Effector CD8-positive, alpha-beta T cell (primary cell): Measurements from ENCODE around the gene ZKSCAN1.
"Not testable (repeated sequence)": the region's sequence is repeated elsewhere in the genome, so short reads cannot be mapped to it uniquely, and the experiment has no call there.

Experiments used
- DNase-seq: peaks from one replicate; lab custom pipeline; 2025; lab: John Stamatoyannopoulos, UW
- total RNA-seq, 4 experiments: gene quantifications; one replicate each; lab custom pipeline; 2026; lab: John Stamatoyannopoulos, UW

The ZKSCAN1 gene
- total RNA-seq, result 115 to 203 (median 181) reads per million in 4 experiments

- peak; percentile 76 for DNase-seq
These were observed at the start of gene ZKSCAN1 for GRCh38 chr7:100015232-100016214. TSS of gene ZKSCAN1 (plus strand) at chr7:100015596. CDS start at chr7:100023507, 7,911 bp downstream.

GRCh38 chr7:99969298-99969697 lies 46.1 kb upstream of the ZKSCAN1 start:
- DNase-seq, result no peak

GRCh38 chr7:99969813-99970212 lies 45.6 kb upstream of the ZKSCAN1 start:
- not testable (repeated sequence) for DNase-seq

GRCh38 chr7:99971242-99971641 lies 44.2 kb upstream of the ZKSCAN1 start:
- DNase-seq, result no peak

GRCh38 chr7:99973817-99974216 lies 41.6 kb upstream of the ZKSCAN1 start:
- not testable (repeated sequence) for DNase-seq

- no peak for DNase-seq
These were observed 40.7 kb upstream of the ZKSCAN1 start for GRCh38 chr7:99974681-99975080.

- no peak for DNase-seq
These were observed 39.4 kb upstream of the ZKSCAN1 start, which contains the start of gene AZGP1 for GRCh38 chr7:99975782-99976521. TSS of gene AZGP1 (minus strand) at chr7:99976031. CDS start at chr7:99976020, 11 bp downstream.

GRCh38 chr7:99976626-99977025 lies 38.8 kb upstream of the ZKSCAN1 start:
- DNase-seq, result no peak

GRCh38 chr7:99979814-99980225 lies 35.6 kb upstream of the ZKSCAN1 start:
- DNase-seq, result peak; percentile 69

GRCh38 chr7:99980448-99980872 lies 34.9 kb upstream of the ZKSCAN1 start:
- not testable (repeated sequence) for DNase-seq

- DNase-seq, result not testable (repeated sequence)
These were observed 34.3 kb upstream of the ZKSCAN1 start for GRCh38 chr7:99981066-99981465.

GRCh38 chr7:99984593-99984992 lies 30.8 kb upstream of the ZKSCAN1 start:
- no peak for DNase-seq

- not testable (repeated sequence) for DNase-seq
These were observed 28.1 kb upstream of the ZKSCAN1 start for GRCh38 chr7:99987306-99987705.

GRCh38 chr7:99987846-99988245 lies 27.6 kb upstream of the ZKSCAN1 start:
- no peak for DNase-seq

- no peak for DNase-seq
These were observed 24.9 kb upstream of the ZKSCAN1 start for GRCh38 chr7:99990460-99990852.

GRCh38 chr7:99991543-99991942 lies 23.9 kb upstream of the ZKSCAN1 start:
- DNase-seq, result not testable (repeated sequence)

- DNase-seq, result no peak
These were observed 22.9 kb upstream of the ZKSCAN1 start for GRCh38 chr7:99992330-99993038.

GRCh38 chr7:99994819-99995218 lies 20.6 kb upstream of the ZKSCAN1 start:
- DNase-seq, result no peak

GRCh38 chr7:99996755-99997544 lies 18.4 kb upstream of the ZKSCAN1 start:
- DNase-seq, result no peak

GRCh38 chr7:99997545-99998137 lies 17.8 kb upstream of the ZKSCAN1 start:
- DNase-seq, result peak; percentile 49
